ENCODE data around the gene AUH. TPM values are rescaled to one million over a fixed set of nuclear protein-coding genes. Genes with fewer than 3 reads are reported as not detected.

Gene AUH
- total RNA-seq, 1 donor from 2014 or later: 9.8 TPM

GRCh38 chr9:91279296-91280204, 82.2 kb downstream of the AUH start:
- Mint-ChIP-seq H3K27me3 (ENCODE audit: low read depth, unreplicated experiment) (no peaks in the 10 kb centered on the region), H3K4me3 (ENCODE audit: unreplicated experiment) (no peak overlapping the region), H3K9me3 (ENCODE audit: unreplicated experiment) (peaks cover 2% of the 10 kb centered on the region), H3K27ac (ENCODE audit: unreplicated experiment) (no peak overlapping the region), H3K36me3 (ENCODE audit: low read depth, unreplicated experiment) (peaks cover 5% of the 10 kb centered on the region), H3K4me1 (ENCODE audit: low read depth, unreplicated experiment) (peaks cover 10% of the 10 kb centered on the region)
- H3K4me2 ChIP-seq (ENCODE audit: low read length): no peak overlapping the region
- H3K27me3 ChIP-seq (ENCODE audit: insufficient read depth, low read length): no peaks in the 10 kb centered on the region
- H3K4me3 ChIP-seq (ENCODE audit: insufficient read depth, low read depth, low read length): no peak overlapping the region
- H3K9me3 ChIP-seq (ENCODE audit: insufficient read depth, low read depth, low read length): no peaks in the 10 kb centered on the region
- no peaks in the 10 kb centered on the region for H4K20me1 ChIP-seq (ENCODE audit: insufficient read depth, low read length)
- no peaks in the 10 kb centered on the region for H3K36me3 ChIP-seq (ENCODE audit: insufficient read depth, low read length)
- TF ChIP-seq EZH2 (IDR thresholded peaks at IDR 0.05; ENCODE audit: insufficient read depth, low read length): no peak
- TF ChIP-seq CTCF (IDR thresholded peaks at IDR 0.05; ENCODE audit: insufficient read depth, low read depth, low read length): no peak
- no peaks in the 10 kb centered on the region for H3K4me1 ChIP-seq (ENCODE audit: insufficient read depth, low read length)
- DNase-seq (ENCODE audit: low read depth): no peak
- H3K9ac ChIP-seq (ENCODE audit: low read length): no peak overlapping the region
- H2AFZ ChIP-seq (ENCODE audit: low read depth, low read length): no peak overlapping the region
- FAIRE-seq: no peak
- no peaks in the 10 kb centered on the region for H3K79me2 ChIP-seq (ENCODE audit: insufficient read depth, low read length)
- no peak overlapping the region for H3K27ac ChIP-seq (ENCODE audit: low read depth, low read length)

GRCh38 chr9:91276513-91276912, 85.2 kb downstream of the AUH start:
- Mint-ChIP-seq H3K27ac (ENCODE audit: unreplicated experiment) (no peak overlapping the region), H3K4me1 (ENCODE audit: low read depth, unreplicated experiment) (no peaks in the 10 kb centered on the region)

More at GRCh38 chr9:91276513-91276912, 85.2 kb downstream of the AUH start:
- Histone ChIP-seq H3K9ac (ENCODE audit: low read length) (no peak overlapping the region), H3K27me3 (ENCODE audit: insufficient read depth, low read length) (no peaks in the 10 kb centered on the region), H4K20me1 (ENCODE audit: insufficient read depth, low read length) (no peaks in the 10 kb centered on the region), H3K36me3 (ENCODE audit: insufficient read depth, low read length) (no peaks in the 10 kb centered on the region), H3K79me2 (ENCODE audit: insufficient read depth, low read length) (no peaks in the 10 kb centered on the region), H3K4me1 (ENCODE audit: insufficient read depth, low read length) (no peaks in the 10 kb centered on the region), H2AFZ (ENCODE audit: low read depth, low read length) (no peak overlapping the region), H3K9me3 (ENCODE audit: insufficient read depth, low read depth, low read length) (no peaks in the 10 kb centered on the region), H3K27ac (ENCODE audit: low read depth, low read length) (no peak overlapping the region), H3K4me2 (ENCODE audit: low read length) (no peak overlapping the region), H3K4me3 (ENCODE audit: insufficient read depth, low read depth, low read length) (no peak overlapping the region)
- FAIRE-seq: no peak
- DNase-seq (ENCODE audit: low read depth): no peak
- Mint-ChIP-seq H3K27me3 (ENCODE audit: low read depth, unreplicated experiment) (no peaks in the 10 kb centered on the region), H3K36me3 (ENCODE audit: low read depth, unreplicated experiment) (peaks cover 5% of the 10 kb centered on the region), H3K4me3 (ENCODE audit: unreplicated experiment) (no peak overlapping the region), H3K9me3 (ENCODE audit: unreplicated experiment) (no peaks in the 10 kb centered on the region)
- TF ChIP-seq CTCF (IDR thresholded peaks at IDR 0.05; ENCODE audit: insufficient read depth, low read depth, low read length) (no peak), EZH2 (IDR thresholded peaks at IDR 0.05; ENCODE audit: insufficient read depth, low read length) (no peak)
